Measurements from ENCODE around the gene CAPN11. TPM values are rescaled to one million over a fixed set of nuclear protein-coding genes. Genes with fewer than 3 reads are reported as not detected.

CAPN11 gene
- polyA plus RNA-seq, 1 donor from 2014 or later, result not detected

- Histone ChIP-seq H3K9me2 (ENCODE audit: insufficient read depth, low read length) (no peaks in the 10 kb centered on the region), H3K36me3 (ENCODE audit: insufficient read depth, low read length) (no peaks in the 10 kb centered on the region), H3K9ac (ENCODE audit: low read length) (no peak overlapping the region), H2AFZ (ENCODE audit: low read depth, low read length) (no peak overlapping the region), H3K27me3 (ENCODE audit: insufficient read depth, low read depth, low read length) (peaks cover 3% of the 10 kb centered on the region), H3K4me2 (ENCODE audit: low read length) (no peak overlapping the region), H3F3A (ENCODE audit: insufficient read depth, low read length, poor library complexity, severe bottlenecking) (no peaks in the 10 kb centered on the region), H3K4me3 (ENCODE audit: low read length) (no peak overlapping the region), H4K20me1 (ENCODE audit: insufficient read depth) (no peaks in the 10 kb centered on the region), H3K9me3 (ENCODE audit: low read length) (no peaks in the 10 kb centered on the region), H3K79me2 (replicated peaks; ENCODE audit: insufficient read depth, low read length) (no peaks in the 10 kb centered on the region), H3K27ac (ENCODE audit: low read length) (no peak overlapping the region)
- TF ChIP-seq POLR2AphosphoS5 (IDR thresholded peaks at IDR 0.05), result no peak
- no peak for TF ChIP-seq EZH2 (IDR thresholded peaks at IDR 0.05; ENCODE audit: borderline replicate concordance, insufficient read depth, low read length, poor library complexity, severe bottlenecking)
- TF ChIP-seq RAD21 (conservative IDR thresholded peaks at IDR 0.05), result no peak
- TF ChIP-seq REST (IDR thresholded peaks at IDR 0.05; ENCODE audit: borderline replicate concordance), result no peak
- no peak for TF ChIP-seq TAF1 (IDR thresholded peaks at IDR 0.05; ENCODE audit: low read depth)
- TF ChIP-seq CTCF (IDR thresholded peaks at IDR 0.05; ENCODE audit: poor library complexity, severe bottlenecking), result no peak
- TF ChIP-seq EP300 (conservative IDR thresholded peaks at IDR 0.05; ENCODE audit: poor library complexity, severe bottlenecking), result no peak
- TF ChIP-seq SMC3 (conservative IDR thresholded peaks at IDR 0.05; ENCODE audit: poor library complexity), result no peak
- no peak for TF ChIP-seq MXI1 (conservative IDR thresholded peaks at IDR 0.05; ENCODE audit: poor library complexity, severe bottlenecking)
Measured at GRCh38 chr6:44214307-44214706, 55.7 kb downstream of the CAPN11 start.

- Histone ChIP-seq H3F3A (ENCODE audit: insufficient read depth, low read length, poor library complexity, severe bottlenecking) (no peaks in the 10 kb centered on the region), H3K36me3 (ENCODE audit: insufficient read depth, low read length) (no peaks in the 10 kb centered on the region), H4K20me1 (ENCODE audit: insufficient read depth) (no peaks in the 10 kb centered on the region), H3K79me2 (replicated peaks; ENCODE audit: insufficient read depth, low read length) (no peaks in the 10 kb centered on the region), H3K9me3 (ENCODE audit: low read length) (no peaks in the 10 kb centered on the region), H3K27me3 (ENCODE audit: insufficient read depth, low read depth, low read length) (peaks cover 4% of the 10 kb centered on the region), H3K27ac (ENCODE audit: low read length) (no peak within 1 kb of the TSS), H3K4me3 (ENCODE audit: low read length) (no peak within 1 kb of the TSS), H3K9ac (ENCODE audit: low read length) (no peak within 1 kb of the TSS), H3K9me2 (ENCODE audit: insufficient read depth, low read length) (no peaks in the 10 kb centered on the region), H3K4me2 (ENCODE audit: low read length) (no peak within 1 kb of the TSS), H2AFZ (ENCODE audit: low read depth, low read length) (no peak within 1 kb of the TSS)
- no peak for TF ChIP-seq EP300 (conservative IDR thresholded peaks at IDR 0.05; ENCODE audit: poor library complexity, severe bottlenecking)
- TF ChIP-seq POLR2AphosphoS5 (IDR thresholded peaks at IDR 0.05), result no peak
- no peak for TF ChIP-seq RAD21 (conservative IDR thresholded peaks at IDR 0.05)
- no peak for TF ChIP-seq TAF1 (IDR thresholded peaks at IDR 0.05; ENCODE audit: low read depth)
- no peak for TF ChIP-seq REST (IDR thresholded peaks at IDR 0.05; ENCODE audit: borderline replicate concordance)
- no peak for TF ChIP-seq EZH2 (IDR thresholded peaks at IDR 0.05; ENCODE audit: borderline replicate concordance, insufficient read depth, low read length, poor library complexity, severe bottlenecking)
- TF ChIP-seq CTCF (IDR thresholded peaks at IDR 0.05; ENCODE audit: poor library complexity, severe bottlenecking), result no peak
- TF ChIP-seq MXI1 (conservative IDR thresholded peaks at IDR 0.05; ENCODE audit: poor library complexity, severe bottlenecking), result no peak
- TF ChIP-seq SMC3 (conservative IDR thresholded peaks at IDR 0.05; ENCODE audit: poor library complexity), result no peak
Measured at GRCh38 chr6:44216677-44217331, 58.2 kb downstream of the CAPN11 start, which contains the start of gene MYMX. TSS of gene MYMX (plus strand) at chr6:44216926. CDS start at chr6:44217472, 546 bp downstream.

Measured in neural cell (in vitro differentiated cells).